ENCODE results near the gene SLBP. TPM values are rescaled to one million over a fixed set of nuclear protein-coding genes. Genes with fewer than 3 reads are reported as not detected.

SLBP gene
- total and polyA plus RNA-seq, 2 of the 8 experiments (the other 6 are each of a cell fraction or from before 2014, with no cell fraction given) = 44.1 to 49.0 TPM

DNA sequence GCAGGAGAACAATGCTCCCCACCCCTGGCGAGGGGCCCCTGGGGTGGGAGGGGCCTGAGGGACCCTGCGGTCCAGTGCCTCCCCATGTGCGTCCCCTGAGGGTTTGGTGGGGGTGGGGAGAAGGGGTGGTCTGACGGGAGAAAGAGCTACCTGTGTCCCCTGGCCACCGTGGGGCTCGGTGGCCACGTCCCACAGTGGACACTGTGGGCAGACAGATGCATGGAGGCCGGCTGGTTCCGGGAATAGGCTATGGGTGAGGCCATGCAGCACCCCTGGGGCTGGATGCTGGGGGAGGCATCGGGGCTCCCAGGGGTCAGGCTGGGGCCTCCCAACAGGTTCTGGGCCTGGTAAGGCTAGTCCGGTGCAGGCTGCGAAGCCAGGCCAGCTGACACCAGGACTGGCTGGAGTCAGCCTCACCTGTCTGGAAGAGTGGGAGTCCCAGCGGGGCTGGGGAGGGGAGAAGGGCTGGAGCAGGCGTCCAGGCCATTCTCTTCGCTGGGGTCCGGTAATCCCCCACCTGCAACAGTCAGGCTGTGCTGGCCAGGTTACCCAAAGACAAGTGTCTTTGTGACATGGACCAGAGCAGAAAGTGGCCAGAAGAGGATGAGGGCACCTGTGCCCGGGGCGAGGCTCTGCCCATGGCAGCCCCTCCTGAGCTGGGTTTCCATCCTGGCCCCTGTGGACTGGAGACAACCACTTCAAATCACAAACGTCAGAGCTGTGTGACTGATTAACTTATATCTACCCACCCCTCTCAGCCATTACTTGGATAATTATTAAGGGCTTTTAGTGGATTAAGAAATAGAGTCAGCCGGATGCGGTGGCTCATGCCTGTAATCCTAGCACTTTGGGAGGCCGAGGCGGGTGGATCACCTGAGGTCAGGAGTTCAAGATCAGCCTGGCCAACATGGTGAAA, 26.6 kb downstream of the SLBP start (continued):
- no peak for TF ChIP-seq SIX5 (IDR thresholded peaks at IDR 0.05; ENCODE audit: low read depth, low read length)
- TF ChIP-seq, protein P1, sequence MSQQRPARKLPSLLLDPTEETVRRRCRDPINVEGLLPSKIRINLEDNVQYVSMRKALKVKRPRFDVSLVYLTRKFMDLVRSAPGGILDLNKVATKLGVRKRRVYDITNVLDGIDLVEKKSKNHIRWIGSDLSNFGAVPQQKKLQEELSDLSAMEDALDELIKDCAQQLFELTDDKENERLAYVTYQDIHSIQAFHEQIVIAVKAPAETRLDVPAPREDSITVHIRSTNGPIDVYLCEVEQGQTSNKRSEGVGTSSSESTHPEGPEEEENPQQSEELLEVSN (IDR thresholded peaks at IDR 0.05) = no peak
- TF ChIP-seq BRCA1 (IDR thresholded peaks at IDR 0.05; ENCODE audit: low read depth, low read length) = no peak

Measured in H1 (cell line).